Measurements from ENCODE around the gene MMP24.

DNA sequence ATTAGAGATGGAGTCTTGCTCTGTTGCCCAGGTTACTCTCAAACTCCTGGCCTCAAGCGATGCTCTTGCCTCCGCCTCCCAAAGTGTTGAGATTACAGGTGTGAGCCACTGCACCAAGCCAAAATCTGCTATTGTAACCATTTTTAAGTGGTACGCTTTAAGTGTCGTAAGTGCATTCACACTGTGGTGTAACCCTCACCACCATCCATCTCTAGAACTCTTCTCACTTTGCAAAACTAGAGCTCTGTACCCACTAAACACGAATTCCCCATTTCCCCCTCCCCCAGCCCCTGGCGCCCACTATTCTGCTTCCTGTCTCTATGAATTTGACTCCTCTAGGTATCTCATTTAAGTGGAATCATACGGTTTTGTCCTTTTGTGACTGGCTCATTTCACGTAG is 68.6 kb downstream of the MMP24 start:
- TF ChIP-seq, protein P1, sequence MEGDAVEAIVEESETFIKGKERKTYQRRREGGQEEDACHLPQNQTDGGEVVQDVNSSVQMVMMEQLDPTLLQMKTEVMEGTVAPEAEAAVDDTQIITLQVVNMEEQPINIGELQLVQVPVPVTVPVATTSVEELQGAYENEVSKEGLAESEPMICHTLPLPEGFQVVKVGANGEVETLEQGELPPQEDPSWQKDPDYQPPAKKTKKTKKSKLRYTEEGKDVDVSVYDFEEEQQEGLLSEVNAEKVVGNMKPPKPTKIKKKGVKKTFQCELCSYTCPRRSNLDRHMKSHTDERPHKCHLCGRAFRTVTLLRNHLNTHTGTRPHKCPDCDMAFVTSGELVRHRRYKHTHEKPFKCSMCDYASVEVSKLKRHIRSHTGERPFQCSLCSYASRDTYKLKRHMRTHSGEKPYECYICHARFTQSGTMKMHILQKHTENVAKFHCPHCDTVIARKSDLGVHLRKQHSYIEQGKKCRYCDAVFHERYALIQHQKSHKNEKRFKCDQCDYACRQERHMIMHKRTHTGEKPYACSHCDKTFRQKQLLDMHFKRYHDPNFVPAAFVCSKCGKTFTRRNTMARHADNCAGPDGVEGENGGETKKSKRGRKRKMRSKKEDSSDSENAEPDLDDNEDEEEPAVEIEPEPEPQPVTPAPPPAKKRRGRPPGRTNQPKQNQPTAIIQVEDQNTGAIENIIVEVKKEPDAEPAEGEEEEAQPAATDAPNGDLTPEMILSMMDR (IDR thresholded peaks at IDR 0.05): no peak
- no peak for TF ChIP-seq POLR2A (IDR thresholded peaks at IDR 0.05)
- TF ChIP-seq POLR2AphosphoS5 (IDR thresholded peaks at IDR 0.05): no peak
